NCI-H82 treated with DMSO at 0.1 percent for 48 hours (cell line): ENCODE measurements around the gene MARF1.
"Not testable (repeated sequence)": the region's sequence is repeated elsewhere in the genome, so short reads cannot be mapped to it uniquely, and the experiment has no call there.

ENCODE experiments used
- DNase-seq: peaks from one replicate; lab custom pipeline; 2025; ENCODE audit not compliant: unreplicated experiment; lab: John Stamatoyannopoulos, UW

Gene MARF1

GRCh38 chr16:15573274-15573895, 69.6 kb downstream of the MARF1 start:
- no peak for DNase-seq

- no peak for DNase-seq
These were observed 70.5 kb downstream of the MARF1 start for GRCh38 chr16:15572329-15573001.

DNA sequence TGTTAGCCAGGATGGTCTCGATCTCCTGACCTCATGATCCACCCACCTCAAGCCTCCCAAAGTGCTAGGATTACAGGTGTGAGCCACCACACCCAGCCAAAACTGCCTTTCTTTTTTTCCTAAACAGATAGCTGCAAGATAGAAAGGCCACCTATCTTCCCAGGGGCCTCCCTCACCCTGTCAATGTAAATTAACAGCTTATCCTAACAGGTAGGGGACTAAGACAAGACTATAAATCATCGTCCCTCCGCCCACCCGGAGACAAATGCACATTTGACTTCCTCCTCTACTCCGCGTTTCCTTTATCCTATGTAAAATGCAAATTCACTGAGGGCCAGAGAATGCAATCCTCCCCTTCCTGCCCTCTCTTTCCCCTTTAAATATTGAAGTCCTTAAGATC, 71.4 kb downstream of the MARF1 start:
- DNase-seq = no peak

- DNase-seq = not testable (repeated sequence)
These were observed 72.3 kb downstream of the MARF1 start for GRCh38 chr16:15570666-15571065.

- DNase-seq = no peak
These were observed 75.1 kb downstream of the MARF1 start for GRCh38 chr16:15567823-15568222.

DNA sequence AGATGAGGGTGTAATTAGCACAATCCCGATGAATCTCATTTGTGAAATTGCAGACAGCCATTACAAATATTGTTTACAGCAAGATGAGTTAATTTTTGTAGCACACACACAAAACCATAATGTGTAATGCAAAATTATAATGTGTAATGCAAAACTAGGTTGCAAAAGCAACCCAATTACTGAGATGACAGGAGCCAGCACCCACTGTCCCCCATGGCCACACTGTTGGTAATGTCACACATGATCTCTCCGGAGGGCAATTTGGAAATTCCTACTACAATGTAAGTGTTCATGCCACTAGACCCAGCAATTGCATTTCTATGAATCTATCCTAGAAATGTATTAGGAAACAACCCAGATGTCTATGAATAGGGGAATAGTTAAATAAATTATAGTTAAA, 76.9 kb downstream of the MARF1 start:
- no peak for DNase-seq

- no peak for DNase-seq
These were observed 78.2 kb downstream of the MARF1 start for GRCh38 chr16:15564604-15565339.

GRCh38 chr16:15559176-15559575, 83.8 kb downstream of the MARF1 start:
- no peak for DNase-seq

- DNase-seq = no peak
These were observed 85.7 kb downstream of the MARF1 start for GRCh38 chr16:15557258-15557657.

GRCh38 chr16:15556130-15556529, 86.8 kb downstream of the MARF1 start:
- DNase-seq = no peak

DNA sequence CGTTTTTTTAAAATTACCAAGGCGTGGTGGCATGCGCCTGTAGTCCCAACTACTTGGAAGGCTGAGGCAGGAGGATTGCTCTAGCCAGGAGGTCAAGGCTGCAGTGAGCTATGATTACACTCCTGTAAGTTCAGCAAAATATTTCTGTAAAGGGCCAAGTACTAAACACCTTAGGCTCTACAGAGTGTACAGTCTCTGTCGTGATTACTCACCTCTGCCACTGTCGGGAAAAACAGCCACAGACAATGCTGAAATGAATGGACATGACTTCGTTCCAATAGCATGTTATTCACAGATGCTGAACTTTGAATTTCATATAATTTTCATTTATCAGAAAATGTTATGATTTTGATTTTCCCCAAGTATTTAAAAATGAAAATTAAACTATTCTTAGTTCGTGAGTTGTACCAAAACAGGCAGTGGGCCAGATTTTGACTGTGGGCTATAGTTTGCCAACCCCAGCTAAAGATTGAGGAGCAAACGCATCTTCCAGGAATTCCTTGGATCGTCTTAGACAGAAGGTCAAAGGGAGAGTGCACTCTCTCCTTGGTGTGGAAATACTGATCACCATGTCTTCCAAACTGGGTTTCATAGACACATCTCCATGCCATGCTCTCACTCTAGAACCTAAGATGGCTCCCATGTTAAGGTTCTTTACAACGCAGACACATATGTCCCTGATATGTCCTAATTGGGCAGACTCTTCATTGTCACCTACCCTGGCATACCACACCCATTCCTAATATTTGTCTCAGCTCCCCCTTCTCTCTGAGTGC, 89.5 kb downstream of the MARF1 start:
- no peak for DNase-seq

DNA sequence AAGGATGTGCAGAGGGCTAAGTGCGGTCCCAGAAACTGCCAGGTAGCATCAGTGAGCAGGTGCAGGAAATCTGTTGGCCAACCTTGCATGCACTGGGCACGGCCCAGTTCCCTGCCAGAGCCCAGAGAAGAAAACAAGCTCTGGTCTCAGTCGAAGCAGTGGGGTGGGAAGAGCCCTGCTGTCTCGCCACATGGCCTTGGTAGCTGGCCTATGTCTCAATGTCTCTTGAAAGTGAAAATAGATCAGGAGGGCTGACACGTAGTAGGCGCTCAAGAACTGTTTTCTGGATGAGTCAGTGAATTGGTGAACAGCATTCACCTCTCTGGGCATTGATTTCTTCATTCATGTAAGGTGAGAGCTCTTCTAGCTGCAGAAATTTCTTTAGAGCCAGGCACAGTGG, 90.4 kb downstream of the MARF1 start:
- no peak for DNase-seq

DNA sequence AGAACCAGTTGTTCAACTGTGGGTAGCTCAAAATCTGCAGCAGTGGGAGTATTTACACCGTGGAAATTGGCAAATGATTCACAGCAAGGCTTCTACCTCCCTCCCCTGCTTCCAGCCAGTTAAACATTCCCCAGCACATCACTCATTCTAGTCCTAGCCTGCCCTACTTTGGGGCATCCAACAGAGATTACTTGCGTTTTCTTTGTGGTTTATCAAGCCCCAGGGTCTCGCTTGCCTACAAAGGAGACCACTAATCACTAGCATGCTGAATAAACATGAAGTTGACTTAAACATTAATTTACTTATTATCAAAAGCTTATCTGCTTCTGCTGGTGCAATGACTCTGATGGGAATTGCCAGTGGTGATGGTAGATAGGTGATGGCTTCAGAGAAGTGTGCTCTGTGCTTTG, 94.5 kb downstream of the MARF1 start:
- DNase-seq = no peak

- DNase-seq = no peak
These were observed 95.2 kb downstream of the MARF1 start for GRCh38 chr16:15547768-15548096.

DNA sequence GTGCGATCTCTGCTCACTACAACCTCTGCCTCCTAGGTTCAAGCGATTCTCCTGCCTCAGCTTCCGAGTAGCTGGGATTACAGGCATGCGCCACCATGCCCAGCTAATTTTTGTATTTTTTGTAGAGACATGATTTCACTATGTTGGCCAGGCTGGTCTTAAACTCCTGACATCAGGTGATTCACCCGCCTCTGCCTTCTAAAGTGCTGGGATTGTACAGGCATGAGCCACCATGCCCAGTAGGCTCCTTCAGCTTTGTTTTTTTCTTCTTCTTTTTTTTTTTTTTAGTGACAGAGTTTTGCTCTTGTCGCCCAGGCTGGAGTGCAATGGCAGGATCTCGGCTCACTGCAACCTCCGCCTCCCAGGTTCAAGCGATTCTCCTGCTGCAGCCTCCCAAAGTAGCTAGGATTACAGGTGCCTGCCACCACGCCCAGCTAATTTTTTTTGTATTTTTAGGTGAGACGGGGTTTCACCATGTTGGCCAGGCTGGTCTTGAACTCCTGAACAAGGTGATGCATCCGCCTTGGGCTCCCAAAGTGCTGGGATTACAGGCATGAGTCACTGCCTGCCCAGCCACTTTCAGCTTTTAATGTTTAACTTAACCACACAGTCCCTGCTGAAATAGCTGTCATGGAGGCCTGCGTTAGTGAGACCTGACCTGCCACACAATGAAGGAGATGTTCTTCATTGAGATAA, 95.7 kb downstream of the MARF1 start:
- not testable (repeated sequence) for DNase-seq

- no peak for DNase-seq
These were observed 97.4 kb downstream of the MARF1 start for GRCh38 chr16:15545544-15545943.

DNA sequence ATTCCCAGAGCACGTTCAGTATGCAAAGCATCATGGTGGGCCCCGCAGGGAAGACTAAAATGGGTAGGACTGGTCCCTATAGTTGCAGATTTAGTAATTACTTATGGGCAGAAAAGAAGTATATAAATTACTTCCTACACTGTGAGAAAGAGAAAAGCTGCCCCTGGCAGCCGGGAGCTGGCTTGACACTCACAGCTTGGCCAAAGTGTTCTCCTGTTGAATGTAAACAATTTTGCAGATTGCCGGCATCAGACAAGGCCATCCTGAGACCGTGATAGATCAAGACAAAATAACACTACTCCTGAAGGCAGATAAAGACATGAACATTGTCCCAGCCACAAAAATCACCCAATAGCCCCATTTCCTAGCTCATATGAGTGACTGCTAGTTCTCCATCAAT, 98.5 kb downstream of the MARF1 start:
- DNase-seq = no peak
